GM18511 (cell line): Measurements from ENCODE around the gene TPK1.
"Not testable (repeated sequence)": the region's sequence is repeated elsewhere in the genome, so short reads cannot be mapped to it uniquely, and the experiment has no call there.

Source experiments
- ATAC-seq: cut with Tn5 transposase; IDR thresholded peaks from one replicate; pipeline ENCODE4 v1.9.1; 2021; ENCODE audit warnings: mild to moderate bottlenecking, moderate library complexity; ENCODE audit not compliant: unreplicated experiment

The TPK1 gene

DNA sequence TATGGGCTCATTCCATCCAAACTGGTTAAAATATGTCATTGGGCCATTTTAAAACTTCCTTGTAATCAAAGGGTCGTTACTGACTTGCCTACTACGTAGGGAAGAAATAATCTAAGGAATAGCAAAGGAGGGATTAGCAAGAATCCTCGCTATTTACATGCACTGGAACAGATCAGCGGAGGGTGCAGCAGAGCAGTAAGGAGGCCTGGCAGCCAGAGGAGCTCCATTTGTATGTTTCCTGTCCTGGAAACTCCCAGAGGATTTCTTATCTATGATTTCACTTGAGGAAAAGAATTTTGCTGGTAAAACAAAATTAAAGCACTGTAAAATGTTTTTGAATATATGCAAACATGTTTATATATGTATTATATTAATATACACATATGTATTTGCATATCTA lies 107.3 kb downstream of the TPK1 start:
- no peak for ATAC-seq

DNA sequence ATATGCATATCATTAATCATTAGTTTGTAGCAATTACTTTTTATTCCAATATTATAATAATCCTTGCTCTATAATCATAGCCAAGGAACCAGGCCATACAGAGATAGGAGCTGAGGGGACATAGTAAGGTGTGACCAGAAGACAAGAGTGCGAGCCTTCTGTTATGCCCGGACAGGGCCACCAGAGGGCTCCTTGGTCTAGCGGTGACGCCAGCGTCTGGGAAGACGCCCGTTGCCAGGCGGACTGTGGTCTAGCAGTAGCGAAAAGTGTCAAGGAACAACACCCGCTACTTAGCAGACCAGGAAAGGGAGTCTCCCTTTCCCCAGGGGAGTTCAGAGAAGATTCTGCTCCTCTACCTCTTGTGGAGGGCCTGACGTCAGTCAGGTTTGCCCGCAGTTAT lies 109.0 kb downstream of the TPK1 start:
- not testable (repeated sequence) for ATAC-seq

DNA sequence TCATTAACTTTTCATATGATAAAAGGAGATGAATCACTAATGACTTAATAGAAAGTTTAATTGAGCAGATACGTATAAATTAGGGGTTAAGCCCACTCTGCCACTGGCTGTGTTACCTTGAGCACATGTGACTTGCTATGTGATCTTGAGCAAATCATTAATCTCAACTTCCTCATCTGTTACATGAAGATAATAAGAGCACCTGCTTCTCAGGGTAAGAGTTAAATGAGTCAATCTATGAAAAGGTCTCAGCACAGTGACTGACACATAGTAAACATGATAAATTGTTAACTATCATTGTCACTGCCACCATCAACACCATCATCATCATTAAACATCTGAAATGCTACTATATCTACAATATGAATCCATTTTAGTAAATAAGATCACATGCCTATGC lies 110.8 kb downstream of the TPK1 start:
- ATAC-seq: peak; percentile 99

DNA sequence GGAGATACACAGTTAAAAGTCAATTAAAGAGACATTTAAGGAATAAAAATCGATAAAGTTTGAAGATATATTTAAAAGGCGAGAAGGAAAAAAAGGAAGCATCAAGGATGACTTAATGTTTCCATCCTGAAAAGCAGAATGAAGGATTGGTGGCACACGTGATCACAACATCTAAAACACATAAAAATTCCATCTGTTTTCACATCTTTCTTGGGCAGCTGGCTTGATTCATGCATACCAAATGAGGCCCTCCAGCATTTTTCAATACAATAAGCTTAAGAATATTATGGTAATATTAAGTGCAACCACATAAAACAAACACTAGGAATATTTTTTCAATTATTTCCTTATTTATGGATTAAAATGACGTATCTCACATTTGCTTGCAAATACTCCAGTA lies 112.6 kb downstream of the TPK1 start:
- ATAC-seq: no peak

DNA sequence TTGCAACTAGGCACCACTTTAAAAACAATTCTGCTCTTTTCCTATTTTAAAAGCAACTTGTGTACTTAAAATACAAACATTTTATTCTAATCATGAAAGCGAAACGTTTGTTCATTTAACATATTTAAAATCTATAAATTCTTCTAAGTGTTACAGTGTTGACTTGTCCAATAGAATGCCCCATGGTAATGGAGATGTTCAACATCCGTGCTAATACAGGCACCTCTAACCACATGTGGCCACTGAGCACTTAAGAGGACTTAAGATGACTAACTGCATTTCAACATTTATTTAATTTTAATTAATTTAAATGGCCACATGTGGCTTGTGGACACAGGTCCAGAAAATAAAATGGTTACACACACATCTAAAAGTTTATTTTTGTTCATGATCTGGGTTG lies 115.1 kb downstream of the TPK1 start:
- ATAC-seq: no peak

DNA sequence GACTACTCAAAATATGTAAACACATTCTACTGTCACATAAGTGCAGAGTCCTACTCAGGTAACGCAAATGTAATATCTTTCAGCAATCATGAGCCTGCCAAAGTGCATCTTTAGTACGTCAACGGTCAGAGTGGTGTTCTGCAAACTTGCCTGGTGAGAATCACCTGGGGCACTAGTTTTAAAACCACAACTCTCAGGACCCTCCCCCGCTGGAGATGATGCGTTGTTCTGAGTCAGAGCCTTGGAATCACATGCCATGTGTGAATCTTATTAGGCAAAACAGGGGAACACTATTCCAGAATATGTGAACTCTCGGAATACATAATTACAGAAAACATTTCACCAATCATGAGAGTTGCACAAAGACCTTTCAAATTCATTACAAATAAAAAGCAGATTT lies 115.7 kb downstream of the TPK1 start:
- ATAC-seq: no peak

DNA sequence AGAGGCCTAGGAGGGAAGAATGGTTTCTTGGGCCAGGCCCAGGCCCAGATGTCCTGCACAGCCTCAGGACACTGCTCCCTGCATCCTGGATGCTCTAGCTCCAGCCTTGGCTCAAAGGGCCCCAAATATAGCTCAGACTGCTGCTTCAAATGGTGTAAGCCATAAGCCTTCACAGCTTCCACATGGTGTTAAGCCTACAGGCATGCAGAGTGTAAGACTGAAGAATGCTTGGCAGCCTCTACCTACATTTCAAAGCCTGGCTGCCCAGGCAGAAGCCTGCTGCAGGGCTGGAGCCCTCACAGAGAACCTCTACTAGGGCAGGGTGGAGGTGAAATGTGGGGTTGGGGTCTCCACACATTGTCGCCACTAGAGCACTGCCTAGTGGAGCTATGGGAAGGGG lies 118.1 kb downstream of the TPK1 start:
- ATAC-seq: no peak

DNA sequence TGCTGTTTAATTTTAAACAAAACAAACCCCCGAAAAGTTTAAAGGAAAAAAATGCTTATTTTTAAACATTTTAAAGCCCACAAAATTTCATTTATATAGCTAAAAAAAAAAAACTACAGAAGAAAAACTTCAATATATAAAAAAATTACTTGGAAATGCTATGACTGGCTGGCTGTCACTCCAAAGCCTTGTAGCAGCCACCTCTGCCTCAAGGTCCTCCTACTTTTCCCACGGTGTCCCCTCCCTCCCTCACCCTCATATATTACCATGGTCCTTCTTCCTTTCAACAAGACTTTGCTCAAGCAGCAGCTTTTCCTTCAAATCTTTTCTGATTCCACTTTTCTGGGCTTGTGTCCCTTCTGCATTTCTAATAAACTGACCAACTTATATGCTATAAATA lies 122.0 kb downstream of the TPK1 start:
- peak; percentile 77 for ATAC-seq

DNA sequence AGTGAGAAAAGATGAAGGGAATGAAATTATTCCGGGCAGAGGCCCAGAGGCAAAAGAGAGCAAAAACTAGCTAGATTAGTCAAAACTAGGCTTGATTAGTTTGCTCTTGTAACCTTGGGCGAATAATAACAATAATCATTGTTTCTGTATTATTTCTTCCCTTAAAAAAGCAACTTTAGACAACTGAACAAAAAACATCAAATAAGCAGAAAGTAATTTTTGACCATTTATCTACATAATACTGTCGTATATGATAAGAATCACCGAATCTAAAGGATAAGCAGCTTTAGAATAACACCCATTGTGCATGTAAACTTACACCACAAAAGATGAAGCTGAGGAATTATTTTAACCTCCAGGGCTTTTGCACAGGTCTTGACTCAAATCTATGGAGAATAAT lies 125.1 kb downstream of the TPK1 start:
- no peak for ATAC-seq

DNA sequence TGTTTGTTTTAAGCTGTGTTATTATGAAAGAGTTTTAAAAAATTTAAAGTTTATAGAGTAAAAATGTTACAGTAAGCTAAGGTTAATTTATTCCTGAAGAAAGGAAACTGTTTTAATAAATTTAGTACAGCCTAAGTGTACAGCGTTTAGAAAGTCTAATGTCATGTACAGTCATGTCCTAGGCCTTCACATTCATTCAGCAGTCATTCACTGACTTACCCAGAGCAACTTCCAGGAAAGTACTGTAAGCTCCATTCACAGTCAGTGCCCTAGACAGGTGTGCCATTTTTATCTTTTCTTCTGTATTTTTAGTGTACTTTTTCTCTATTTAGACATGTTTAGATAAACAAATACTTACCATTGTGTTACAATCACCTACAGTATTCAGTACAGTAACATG lies 126.8 kb downstream of the TPK1 start:
- no peak for ATAC-seq

DNA sequence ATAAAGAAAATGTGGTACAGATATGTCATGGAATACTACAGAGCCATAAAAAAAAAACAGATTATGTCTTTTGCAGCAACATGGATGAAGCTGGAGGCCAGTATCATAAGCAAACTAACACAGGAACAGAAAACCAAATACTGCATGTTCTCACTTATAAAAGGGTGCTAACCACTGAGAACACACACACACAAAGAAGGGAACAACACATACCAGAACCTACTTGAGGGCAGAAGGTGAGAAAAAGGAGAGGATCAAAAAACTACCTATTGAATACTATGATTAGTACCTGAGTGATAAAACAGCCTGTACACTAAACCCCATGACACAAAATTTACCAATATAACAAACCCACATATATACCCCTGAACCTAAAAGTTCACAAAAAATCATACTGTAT lies 144.6 kb downstream of the TPK1 start:
- ATAC-seq: no peak

DNA sequence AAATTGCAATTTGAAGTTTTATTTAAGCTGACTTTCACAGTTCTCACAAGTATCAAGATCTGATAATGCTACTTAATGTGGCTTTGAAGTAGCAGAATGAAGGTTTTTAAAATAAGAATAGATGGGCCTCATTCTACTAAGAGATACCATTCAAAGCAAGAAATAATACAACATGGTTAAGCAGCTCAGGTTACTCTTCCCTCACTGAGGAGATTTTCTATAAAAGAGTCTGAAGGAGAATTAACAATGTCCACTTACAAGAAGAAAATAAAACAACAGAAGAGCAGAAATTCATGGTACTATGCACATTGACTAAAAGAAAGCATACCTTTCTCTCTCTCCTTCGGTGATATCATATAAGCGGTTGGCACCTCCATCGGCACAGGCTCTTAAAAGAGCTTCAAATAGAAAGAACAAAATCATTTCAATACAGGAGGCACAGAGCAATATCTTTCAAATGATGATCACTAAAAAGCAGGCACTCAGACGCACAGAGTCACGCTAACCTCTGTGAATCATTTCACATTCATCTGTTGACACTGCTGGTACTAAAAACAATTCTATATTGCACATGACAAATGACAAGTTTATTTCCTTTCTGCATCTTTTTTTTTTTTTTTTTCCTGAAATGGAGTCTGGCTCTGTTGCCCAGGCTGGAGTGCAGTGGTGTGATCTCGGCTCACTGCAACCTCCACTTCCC lies 153.1 kb downstream of the TPK1 start:
- no peak for ATAC-seq

DNA sequence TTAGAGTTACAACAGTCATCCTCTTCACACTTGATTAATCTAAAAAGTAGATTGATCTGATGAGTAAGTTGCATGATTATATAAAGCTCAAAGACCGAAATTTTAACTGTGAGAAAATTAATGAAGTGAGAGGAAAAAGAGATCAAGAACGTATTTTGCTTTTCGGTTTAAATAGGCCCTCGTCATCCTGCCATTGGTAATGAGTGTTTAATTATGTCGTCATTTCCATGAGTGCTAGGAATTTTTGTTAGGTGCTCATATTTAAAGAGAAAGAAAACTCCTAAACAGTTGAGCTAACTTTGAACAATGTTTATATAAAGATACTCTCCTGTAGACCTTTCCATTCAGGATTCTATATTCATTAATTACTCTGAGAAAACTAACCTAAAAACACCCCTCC lies 159.4 kb downstream of the TPK1 start:
- no peak for ATAC-seq

DNA sequence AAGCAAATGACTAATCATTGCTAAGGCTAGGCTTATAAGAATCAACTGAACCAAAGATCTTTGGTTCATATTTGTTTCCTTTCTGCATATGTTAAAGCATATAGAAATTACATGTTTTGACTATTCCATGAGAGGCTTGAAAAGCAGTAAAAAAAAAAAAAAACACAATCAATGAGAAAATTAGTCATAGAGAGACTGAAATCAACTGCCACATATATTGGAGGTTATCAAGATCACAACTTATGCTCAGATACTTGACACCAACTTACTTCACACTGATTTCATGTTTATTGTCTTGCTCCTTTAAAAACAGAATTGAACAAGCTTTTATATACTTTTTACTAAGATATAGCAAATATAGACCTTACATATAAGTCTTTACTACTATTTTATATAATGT lies 161.3 kb downstream of the TPK1 start:
- no peak for ATAC-seq

DNA sequence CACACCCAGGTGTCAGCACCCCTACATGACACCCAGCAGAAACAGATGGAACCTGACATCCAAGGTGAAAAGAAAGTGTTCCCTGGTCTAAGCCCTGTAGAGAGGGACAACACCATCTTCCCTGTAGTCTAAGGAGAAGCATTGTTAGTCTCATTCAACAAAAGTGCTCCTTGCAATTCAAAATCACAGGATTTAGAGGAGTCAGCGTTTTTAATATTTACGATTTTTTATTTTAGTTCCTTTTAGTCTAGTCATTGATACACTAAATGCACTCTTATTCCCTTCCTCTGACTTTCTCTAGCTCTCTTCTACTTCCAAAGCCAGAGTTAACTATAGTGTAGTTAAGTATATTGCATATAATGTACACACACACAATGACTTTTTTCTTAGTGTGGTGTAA lies 163.0 kb downstream of the TPK1 start:
- ATAC-seq: no peak

DNA sequence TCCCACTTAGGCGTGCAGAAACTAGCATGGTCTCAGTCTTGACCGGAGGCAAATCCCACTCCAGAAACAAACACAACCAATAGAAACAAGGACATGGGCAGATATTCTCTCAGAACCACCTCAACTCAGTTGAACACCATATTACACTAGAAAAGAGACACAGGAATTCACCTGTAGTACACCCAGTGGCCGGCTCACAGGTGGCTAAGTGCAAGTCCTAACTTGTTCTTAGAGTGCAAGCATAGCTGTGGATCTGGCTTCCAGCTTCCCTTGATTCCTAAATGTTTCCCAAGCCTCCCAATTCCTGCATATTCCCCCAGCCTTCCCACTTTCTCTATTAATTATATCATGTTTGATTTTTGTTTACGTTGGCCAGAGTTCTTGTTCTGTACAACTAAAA lies 164.4 kb downstream of the TPK1 start:
- no peak for ATAC-seq

DNA sequence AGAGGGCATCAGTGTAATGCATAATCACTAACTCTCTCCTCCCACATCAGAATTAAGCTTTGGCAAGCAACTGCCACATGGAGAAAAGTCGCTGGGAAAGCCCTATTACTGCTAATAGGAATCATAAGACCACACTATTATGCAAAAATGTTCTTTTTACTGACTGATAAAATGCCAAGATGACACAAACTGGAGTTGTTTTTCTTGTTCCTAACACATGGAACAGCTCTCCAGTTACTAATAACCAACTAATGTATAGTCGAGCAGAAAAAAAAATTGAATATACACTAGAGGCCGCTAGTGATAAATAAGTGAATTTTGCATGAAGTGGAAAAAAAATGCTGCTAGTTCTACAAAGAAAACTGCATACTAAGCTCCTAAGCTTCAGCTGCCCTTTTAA lies 165.6 kb downstream of the TPK1 start:
- ATAC-seq: no peak

DNA sequence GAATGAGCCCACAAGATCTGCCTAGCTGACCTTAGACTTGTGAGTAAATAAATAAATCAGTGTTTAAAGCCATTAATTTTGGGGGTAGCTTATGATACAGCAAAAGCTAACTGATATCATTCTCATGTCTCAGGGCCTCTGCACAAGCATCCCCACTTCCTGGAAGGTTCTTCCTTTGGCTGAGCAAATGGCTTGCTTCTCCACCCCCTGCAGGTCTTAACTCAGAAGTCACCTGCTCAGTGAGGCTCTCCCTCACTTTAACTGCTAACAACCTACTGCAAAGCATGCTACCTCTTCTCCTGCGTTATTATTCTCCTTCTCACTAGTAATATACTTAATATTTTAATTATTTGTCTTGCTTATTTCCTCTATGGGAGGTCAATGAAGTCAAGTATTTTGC lies 167.3 kb downstream of the TPK1 start:
- no peak for ATAC-seq

DNA sequence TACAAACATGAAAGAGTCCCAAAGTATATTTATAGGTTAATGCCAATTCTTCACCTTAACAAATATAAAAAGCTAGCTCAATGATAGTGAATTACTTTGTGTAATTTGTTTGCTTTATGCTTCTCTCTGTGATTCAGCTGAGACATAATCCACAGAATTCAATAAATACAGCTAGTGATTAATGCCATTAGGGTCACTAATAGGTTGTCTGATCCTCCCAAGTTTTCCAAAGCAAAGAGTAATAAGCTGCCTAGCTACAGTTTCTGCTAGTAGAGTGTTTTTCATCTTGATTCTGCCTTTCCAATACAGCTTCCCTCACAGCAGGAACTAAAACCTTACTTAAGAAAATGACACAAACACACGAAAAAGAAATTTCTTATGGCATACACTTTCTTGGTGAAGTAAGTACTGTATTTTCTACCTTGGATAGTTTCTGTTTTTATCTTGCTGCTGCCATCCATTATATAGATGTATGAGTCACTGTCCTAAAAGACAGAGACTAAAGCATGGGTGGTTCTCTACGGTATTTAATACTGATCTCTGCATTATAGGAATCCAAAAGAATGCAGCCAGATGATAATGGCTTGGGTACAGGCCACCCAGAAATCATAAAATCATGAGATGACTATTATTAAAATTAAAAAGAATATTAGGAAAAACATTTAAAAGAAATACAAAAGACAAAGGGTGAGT lies 170.0 kb downstream of the TPK1 start:
- no peak for ATAC-seq

DNA sequence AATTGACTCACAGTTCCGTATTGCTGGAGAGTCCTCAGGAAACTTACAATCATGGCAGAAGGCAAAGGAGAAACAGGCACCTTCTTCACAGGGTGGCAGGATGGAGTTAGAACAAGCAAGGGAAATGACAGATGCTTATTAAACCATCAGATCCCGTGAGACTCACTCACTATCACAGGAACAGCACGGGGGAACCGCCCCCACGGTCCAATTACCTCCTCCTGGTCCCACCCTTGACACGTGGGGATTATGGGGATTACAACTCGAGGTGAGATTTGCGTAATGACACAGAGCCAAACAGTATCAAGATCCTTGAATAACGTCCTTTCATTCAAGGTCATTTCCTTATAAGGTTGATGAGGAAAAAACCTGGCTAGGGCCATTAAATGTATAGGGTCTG lies 176.6 kb downstream of the TPK1 start:
- ATAC-seq: no peak

DNA sequence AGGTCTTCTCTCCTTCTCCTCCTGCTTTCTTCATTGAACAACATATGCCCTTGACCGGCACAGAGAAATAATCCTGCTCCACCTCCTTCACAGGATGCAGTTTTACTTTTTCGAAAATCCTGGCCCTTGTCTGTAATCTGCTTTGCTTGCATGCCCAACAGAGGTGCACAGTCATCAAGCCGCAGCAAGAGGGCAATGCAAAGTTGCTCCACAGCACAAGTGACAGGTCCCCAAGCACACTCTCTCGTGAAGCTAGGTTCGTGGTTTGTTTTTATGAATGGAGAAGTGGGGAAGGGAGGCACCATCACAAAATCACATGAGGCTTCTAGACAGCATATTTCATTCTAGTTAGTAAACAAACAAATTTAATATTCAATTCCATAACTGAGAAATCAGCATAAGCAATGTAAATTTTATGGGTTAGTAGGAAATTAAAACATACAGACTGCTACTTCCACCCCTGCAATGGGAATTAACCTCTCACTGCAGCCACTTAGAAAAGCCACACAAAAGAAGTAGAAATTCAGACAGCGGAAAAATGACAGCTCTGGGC lies 178.8 kb downstream of the TPK1 start:
- peak; percentile 69 for ATAC-seq

DNA sequence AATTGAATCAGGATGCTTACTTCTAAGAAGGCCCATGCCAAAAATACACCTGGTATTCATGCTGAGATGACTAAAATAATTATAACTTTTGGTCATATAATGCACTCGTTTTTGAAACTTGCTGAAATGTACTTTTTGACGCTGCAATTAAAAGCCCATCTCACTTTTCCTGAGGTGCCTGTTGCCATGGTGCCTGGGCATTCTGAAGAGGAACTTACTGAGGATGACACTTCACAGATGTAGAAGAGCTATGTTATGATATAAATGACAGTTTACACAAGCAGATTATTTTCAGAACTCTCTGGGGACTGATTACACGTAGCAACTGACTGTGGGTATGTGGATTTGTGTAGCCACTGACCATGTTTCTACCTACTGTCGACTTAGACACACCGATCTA lies 182.4 kb downstream of the TPK1 start:
- peak; percentile 60 for ATAC-seq

DNA sequence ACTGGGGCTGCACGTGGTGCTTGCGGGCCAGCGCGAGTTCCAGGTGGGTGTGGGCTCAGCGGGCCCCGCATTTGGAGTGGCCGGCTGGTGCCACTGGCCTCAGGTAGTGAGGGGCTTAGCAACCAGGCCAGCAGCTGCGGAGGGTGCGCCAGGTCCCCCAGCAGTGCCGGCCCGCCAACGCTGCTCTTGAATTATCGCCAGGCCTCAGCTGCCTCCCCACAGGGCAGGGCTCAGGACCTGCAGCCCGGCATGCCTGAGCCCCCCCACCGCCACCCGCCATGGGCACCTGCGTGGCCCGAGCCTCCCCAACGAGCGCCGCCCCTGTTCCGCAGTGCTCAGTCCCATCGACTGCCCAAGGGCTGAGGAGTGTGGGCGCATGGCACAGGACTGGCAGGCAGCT lies 185.4 kb downstream of the TPK1 start:
- no peak for ATAC-seq
